Mesothelial cell of epicardium (in vitro differentiated cells): Measurements from ENCODE around the gene VTA1. TPM values are rescaled to one million over a fixed set of nuclear protein-coding genes. Genes with fewer than 3 reads are reported as not detected.
"Not testable (repeated sequence)": the region's sequence is repeated elsewhere in the genome, so short reads cannot be mapped to it uniquely, and the experiment has no call there.

ENCODE experiments used
- DNase-seq, 2 experiments: peaks; one replicate each; pipeline ENCODE4 v3.0.0; 2021; ENCODE audit warnings: low spot score in 2 of 2; ENCODE audit not compliant: unreplicated experiment in 2 of 2
- H3K27ac Mint-ChIP-seq: 2 replicates; pipeline ENCODE4 v1.8.0; 2021; ENCODE audit warnings: mixed read lengths
- H3K27me3 Mint-ChIP-seq: 2 replicates; pipeline ENCODE4 v1.8.0; 2021; ENCODE audit warnings: low read depth, mixed read lengths
- H3K36me3 Mint-ChIP-seq: 2 replicates; pipeline ENCODE4 v1.8.0; 2021; ENCODE audit warnings: mixed read lengths
- H3K4me1 Mint-ChIP-seq: 2 replicates; pipeline ENCODE4 v1.8.0; 2021; ENCODE audit warnings: mixed read lengths
- H3K4me3 Mint-ChIP-seq: 2 replicates; pipeline ENCODE4 v1.8.0; 2021; ENCODE audit warnings: mild to moderate bottlenecking, moderate library complexity, mixed read lengths
- H3K9me3 Mint-ChIP-seq: 2 replicates; pipeline ENCODE4 v1.8.0; 2021; ENCODE audit warnings: mixed read lengths
- total RNA-seq: library from RNA; stranded (reverse); gene quantifications from 3 replicates; pipeline ENCODE4 v1.2.1, GENCODE V29; 2021
- TF ChIP-seq, protein P1 (sequence below): fragments of 200-600 bp; sonication (generic); IDR thresholded peaks from one replicate; pipeline ENCODE4 v1.5.0; 2021; ENCODE audit warnings: antibody characterized with exemption; ENCODE audit not compliant: unreplicated experiment

The VTA1 gene
- total RNA-seq, 1 donor from 2014 or later, result 42.6 TPM

DNA sequence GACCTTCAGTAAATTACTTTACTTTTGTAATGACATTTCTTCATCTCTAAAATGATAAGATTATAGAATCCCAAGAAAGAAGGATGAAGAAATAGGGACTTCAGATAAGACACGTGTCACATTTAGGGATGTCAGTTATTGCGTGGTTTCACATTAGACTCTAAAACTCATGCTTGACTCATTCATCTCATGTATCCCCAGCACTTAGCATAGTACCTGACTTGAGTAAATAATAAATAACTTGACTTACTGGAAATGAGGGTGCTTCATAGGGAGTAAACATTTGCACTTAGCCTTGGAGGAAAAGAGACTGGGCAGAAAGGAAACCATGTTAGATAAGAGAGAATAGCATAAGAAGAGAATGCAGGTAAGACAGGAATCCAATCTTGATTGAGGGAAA lies 37.2 kb downstream of the VTA1 start:
- Mint-ChIP-seq H3K27ac (no peak overlapping the region), H3K36me3 (peaks cover 18% of the 10 kb centered on the region), H3K27me3 (no peaks in the 10 kb centered on the region), H3K4me1 (peaks cover 18% of the 10 kb centered on the region), H3K4me3 (no peak overlapping the region), H3K9me3 (peaks cover 3% of the 10 kb centered on the region)
- TF ChIP-seq, protein P1, sequence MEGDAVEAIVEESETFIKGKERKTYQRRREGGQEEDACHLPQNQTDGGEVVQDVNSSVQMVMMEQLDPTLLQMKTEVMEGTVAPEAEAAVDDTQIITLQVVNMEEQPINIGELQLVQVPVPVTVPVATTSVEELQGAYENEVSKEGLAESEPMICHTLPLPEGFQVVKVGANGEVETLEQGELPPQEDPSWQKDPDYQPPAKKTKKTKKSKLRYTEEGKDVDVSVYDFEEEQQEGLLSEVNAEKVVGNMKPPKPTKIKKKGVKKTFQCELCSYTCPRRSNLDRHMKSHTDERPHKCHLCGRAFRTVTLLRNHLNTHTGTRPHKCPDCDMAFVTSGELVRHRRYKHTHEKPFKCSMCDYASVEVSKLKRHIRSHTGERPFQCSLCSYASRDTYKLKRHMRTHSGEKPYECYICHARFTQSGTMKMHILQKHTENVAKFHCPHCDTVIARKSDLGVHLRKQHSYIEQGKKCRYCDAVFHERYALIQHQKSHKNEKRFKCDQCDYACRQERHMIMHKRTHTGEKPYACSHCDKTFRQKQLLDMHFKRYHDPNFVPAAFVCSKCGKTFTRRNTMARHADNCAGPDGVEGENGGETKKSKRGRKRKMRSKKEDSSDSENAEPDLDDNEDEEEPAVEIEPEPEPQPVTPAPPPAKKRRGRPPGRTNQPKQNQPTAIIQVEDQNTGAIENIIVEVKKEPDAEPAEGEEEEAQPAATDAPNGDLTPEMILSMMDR, result no peak
- DNase-seq, result no peak

DNA sequence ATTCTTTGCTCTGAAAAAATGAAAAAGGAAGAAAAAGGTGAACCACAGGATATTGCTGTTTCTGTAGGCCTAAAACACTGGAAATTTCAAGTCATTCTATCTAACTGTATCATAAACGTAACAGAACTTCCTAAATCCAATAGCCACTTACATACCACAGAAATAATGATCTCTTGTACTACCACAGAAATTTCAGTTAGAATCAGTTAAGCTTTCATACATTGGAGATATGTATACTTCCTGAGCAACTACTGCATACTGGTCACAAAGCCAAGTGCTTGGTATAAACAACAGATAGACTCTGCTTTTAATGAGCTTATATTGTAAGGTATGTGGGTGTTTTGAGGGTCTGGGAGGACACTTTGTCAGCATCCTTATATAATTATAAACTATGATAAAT lies 38.6 kb downstream of the VTA1 start:
- no peak for DNase-seq

DNA sequence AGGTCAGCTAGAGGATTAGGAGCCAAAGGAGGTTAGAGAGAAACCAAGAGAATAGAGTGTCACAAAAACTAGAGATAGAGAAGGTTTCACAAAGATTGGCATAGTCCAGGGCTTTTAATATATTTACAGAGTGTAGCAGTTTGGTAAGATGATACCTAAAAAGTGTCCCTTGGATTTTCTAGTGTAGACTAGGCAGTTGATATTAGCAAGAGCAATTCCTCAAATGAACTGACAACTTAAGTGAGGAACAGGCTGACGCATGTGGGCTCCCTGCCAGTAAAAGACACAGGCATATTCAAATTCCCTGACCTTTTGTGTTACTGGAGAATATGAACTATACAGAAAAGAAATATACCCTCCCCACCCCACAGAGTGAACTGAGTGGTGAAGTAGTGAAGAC lies 40.1 kb downstream of the VTA1 start:
- H3K4me1 Mint-ChIP-seq, result peaks cover 20% of the 10 kb centered on the region
- no peaks in the 10 kb centered on the region for H3K9me3 Mint-ChIP-seq
- H3K27me3 Mint-ChIP-seq, result no peaks in the 10 kb centered on the region
- no peak for DNase-seq
- peaks cover 10% of the 10 kb centered on the region for H3K36me3 Mint-ChIP-seq
- H3K4me3 Mint-ChIP-seq, result no peak overlapping the region
- TF ChIP-seq, protein P1, result no peak
- H3K27ac Mint-ChIP-seq, result peak overlapping the region; percentile 36

More for the DNA sequence above, 38.6 kb downstream of the VTA1 start:
- Mint-ChIP-seq H3K27ac (no peak overlapping the region), H3K4me1 (peaks cover 20% of the 10 kb centered on the region), H3K9me3 (no peaks in the 10 kb centered on the region), H3K36me3 (peaks cover 15% of the 10 kb centered on the region), H3K27me3 (no peaks in the 10 kb centered on the region), H3K4me3 (no peak overlapping the region)
- TF ChIP-seq, protein P1, result no peak

DNA sequence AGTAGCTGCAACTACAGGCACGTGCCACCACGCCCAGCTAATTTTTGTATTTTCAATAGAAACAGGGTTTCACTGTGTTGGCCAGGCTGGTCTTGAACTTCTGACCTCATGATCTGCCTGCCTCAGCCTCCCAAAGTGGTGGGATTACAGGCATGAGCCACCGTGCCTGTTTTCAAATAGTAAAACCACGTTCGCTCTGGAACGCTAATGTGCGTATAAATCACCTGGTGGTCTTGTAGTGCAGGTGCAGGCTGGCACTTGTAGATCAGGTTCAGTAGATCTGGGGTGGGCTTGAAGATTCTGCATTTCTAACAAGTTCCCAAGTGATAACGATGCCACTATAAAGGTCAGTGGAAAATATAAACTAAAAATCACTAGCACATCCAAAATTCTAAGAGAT lies 41.3 kb downstream of the VTA1 start:
- H3K4me1 Mint-ChIP-seq, result peaks cover 21% of the 10 kb centered on the region
- H3K9me3 Mint-ChIP-seq, H3K27ac Mint-ChIP-seq, H3K36me3 Mint-ChIP-seq, H3K27me3 Mint-ChIP-seq, H3K4me3 Mint-ChIP-seq, DNase-seq: not testable (repeated sequence)
- TF ChIP-seq, protein P1, result peak; percentile 69

DNA sequence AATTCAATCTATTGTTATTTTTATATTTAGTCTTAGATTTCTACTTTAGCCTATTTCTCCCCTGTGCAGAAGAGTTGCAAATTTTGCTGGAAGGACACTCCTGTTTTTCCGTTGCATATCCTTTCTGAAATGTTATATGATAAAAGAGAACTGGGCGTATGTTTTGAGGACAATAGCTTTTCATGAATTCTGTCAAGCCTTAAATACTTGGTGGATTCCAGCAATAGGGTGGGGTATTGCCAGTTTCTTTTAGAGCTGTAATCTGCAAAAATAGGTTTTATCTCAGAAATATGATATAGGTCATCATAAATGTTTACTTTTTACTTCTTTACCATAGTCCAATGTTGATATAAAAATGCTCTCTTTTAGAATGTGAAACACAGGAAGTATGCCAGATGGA lies 42.0 kb downstream of the VTA1 start:
- Mint-ChIP-seq H3K36me3 (peaks cover 7% of the 10 kb centered on the region), H3K9me3 (no peaks in the 10 kb centered on the region), H3K27me3 (no peaks in the 10 kb centered on the region), H3K27ac (peak overlapping the region; percentile 0), H3K4me3 (no peak overlapping the region), H3K4me1 (peaks cover 21% of the 10 kb centered on the region)
- DNase-seq, result no peak
- TF ChIP-seq, protein P1, result no peak

DNA sequence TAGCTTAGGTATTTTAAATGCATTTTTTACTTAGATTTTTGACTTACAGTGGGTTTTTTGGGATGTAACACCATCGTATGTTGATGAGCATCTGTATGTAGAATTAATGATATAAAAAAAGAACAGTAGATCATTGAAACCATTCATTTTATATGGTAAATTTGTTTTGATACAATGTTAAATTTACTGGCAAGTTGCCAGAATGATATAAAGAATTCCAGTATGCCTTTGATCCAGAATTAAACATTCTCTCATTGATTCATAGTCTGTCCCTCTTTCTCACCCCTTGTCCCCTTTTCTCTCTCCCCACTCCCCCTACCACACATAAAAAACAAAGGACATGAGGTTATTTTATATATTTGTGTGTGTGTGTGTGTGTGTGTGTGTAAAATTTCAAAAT lies 45.3 kb downstream of the VTA1 start:
- Mint-ChIP-seq H3K27ac (no peak overlapping the region), H3K27me3 (no peaks in the 10 kb centered on the region), H3K9me3 (peaks cover 11% of the 10 kb centered on the region)

More for the DNA sequence above, 45.3 kb downstream of the VTA1 start:
- no peak for DNase-seq
- Mint-ChIP-seq H3K36me3 (peaks cover 28% of the 10 kb centered on the region), H3K4me3 (no peak overlapping the region), H3K4me1 (peaks cover 9% of the 10 kb centered on the region)
- TF ChIP-seq, protein P1, result no peak
